Fibroblast of lung (primary cell): ENCODE measurements around the gene CDH4. TPM values are rescaled to one million over a fixed set of nuclear protein-coding genes. Genes with fewer than 3 reads are reported as not detected.

ENCODE experiments used
- DNase-seq, 2 donors: peaks; one replicate each; pipeline versions ENCODE4 v3.0.0 to v3.0.0-alpha.2; 2010; ENCODE audit warnings: low read depth in 2 of 2
- H2AFZ ChIP-seq: 2 replicates; pipeline ENCODE4 v1.5.1; 2012; ENCODE audit warnings: low read length, control low read depth, inconsistent platforms
- H3K27ac ChIP-seq: 2 replicates; pipeline ENCODE4 v1.5.1; 2011; ENCODE audit warnings: low read length, control low read depth; ENCODE audit not compliant: insufficient read depth
- H3K27me3 ChIP-seq: 2 replicates; pipeline ENCODE4 v1.5.1; 2011; ENCODE audit warnings: mild to moderate bottlenecking, low read length; ENCODE audit not compliant: control insufficient read depth, insufficient read depth
- H3K36me3 ChIP-seq: 2 replicates; pipeline ENCODE4 v1.5.1; 2011; ENCODE audit warnings: low read length; ENCODE audit not compliant: control insufficient read depth, insufficient read depth
- H3K4me1 ChIP-seq: 2 replicates; pipeline ENCODE4 v1.5.1; 2011; ENCODE audit warnings: low read length; ENCODE audit not compliant: control insufficient read depth, insufficient read depth; ENCODE audit errors: extremely low read depth
- H3K4me2 ChIP-seq: 2 replicates; pipeline ENCODE4 v1.5.1; 2011; ENCODE audit warnings: low read length, control low read depth; ENCODE audit not compliant: insufficient read depth; ENCODE audit errors: extremely low read depth
- H3K4me3 ChIP-seq, 4 experiments: fragments of 200-600 bp in 1 of 4; sonication (generic) in 1 of 4; replicated peaks in 1 of 4; 2 replicates each; pipeline ENCODE4 v1.5.1; 2011 to 2016; ENCODE audit warnings: low read length in 4 of 4, low read depth in 3 of 4, mild to moderate bottlenecking in 3 of 4, control low read depth in 2 of 4, inconsistent platforms in 1 of 4, mixed read lengths in 1 of 4; ENCODE audit not compliant: insufficient read depth in 1 of 4; ENCODE audit errors: control extremely low read depth in 1 of 4
- H3K79me2 ChIP-seq: 2 replicates; pipeline ENCODE4 v1.5.1; 2012; ENCODE audit warnings: mild to moderate bottlenecking, low read length, inconsistent platforms; ENCODE audit not compliant: control insufficient read depth, insufficient read depth
- H3K9ac ChIP-seq: 2 replicates; pipeline ENCODE4 v1.5.1; 2011; ENCODE audit warnings: mild to moderate bottlenecking, low read length, control low read depth; ENCODE audit not compliant: insufficient read depth
- H3K9me3 ChIP-seq: 2 replicates; pipeline ENCODE4 v1.5.1; 2012; ENCODE audit warnings: low read depth, low read length; ENCODE audit not compliant: control insufficient read depth, insufficient read depth
- H4K20me1 ChIP-seq: 2 replicates; pipeline ENCODE4 v1.5.1; 2011; ENCODE audit warnings: low read length; ENCODE audit not compliant: control insufficient read depth, insufficient read depth; ENCODE audit errors: extremely low read depth
- EZH2 ChIP-seq: IDR thresholded peaks from 2 replicates; pipeline ENCODE4 v1.5.1; 2012; ENCODE audit warnings: low read length, control low read depth, mild to moderate bottlenecking; ENCODE audit errors: missing control alignments
- polyA plus RNA-seq, 2 donors: library from polyadenylated mRNA; depleted of rRNA in 1 of 2; stranded (reverse) in 1 of 2; unstranded in 1 of 2; fragments of >200 nt; gene quantifications; 2 replicates each; pipeline ENCODE4 v1.2.1, GENCODE V29; 2011 to 2012; ENCODE audit warnings: missing spikeins in 1 of 2
- total RNA-seq: library from RNA; depleted of rRNA; stranded (reverse); fragments of >200 nt; gene quantifications from 2 replicates; pipeline ENCODE4 v1.2.1, GENCODE V29; 2014
- TF ChIP-seq, protein P1 (sequence below), 2 donors: IDR thresholded peaks in 1 of 2; conservative IDR thresholded peaks in 1 of 2; 1 replicate in 1 of 2; 2 replicates in 1 of 2; pipeline ENCODE4 v1.5.1; 2011 to 2012; ENCODE audit warnings: low read length in 2 of 2, control low read depth in 1 of 2, inconsistent platforms in 1 of 2, low read depth in 1 of 2, mild to moderate bottlenecking in 1 of 2

The CDH4 gene
- total and polyA plus RNA-seq, 2 donors (not counting 1 experiment from before 2014, with no cell fraction given): 4.8 to 6.8 TPM

DNA sequence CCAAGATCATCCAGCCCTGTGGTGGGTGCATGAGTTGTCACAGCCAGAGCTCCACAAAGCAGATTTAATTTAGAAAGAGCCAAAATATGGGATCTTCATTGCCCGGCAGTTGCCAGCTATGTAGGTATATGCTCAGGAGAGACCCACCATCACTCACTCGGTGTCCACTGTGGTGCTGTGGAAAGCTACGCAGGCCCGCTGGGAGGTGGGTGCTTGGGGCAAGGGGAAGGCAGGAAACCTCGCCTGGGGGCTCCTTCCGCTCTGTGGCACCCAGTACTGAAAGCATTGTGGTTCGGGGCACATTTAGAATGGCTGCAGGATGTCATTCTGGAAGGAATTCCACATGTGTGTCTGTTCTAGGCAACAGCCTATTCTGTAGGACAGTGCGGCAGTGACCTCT, 553.7 kb downstream of the CDH4 start:
- TF ChIP-seq, protein P1, sequence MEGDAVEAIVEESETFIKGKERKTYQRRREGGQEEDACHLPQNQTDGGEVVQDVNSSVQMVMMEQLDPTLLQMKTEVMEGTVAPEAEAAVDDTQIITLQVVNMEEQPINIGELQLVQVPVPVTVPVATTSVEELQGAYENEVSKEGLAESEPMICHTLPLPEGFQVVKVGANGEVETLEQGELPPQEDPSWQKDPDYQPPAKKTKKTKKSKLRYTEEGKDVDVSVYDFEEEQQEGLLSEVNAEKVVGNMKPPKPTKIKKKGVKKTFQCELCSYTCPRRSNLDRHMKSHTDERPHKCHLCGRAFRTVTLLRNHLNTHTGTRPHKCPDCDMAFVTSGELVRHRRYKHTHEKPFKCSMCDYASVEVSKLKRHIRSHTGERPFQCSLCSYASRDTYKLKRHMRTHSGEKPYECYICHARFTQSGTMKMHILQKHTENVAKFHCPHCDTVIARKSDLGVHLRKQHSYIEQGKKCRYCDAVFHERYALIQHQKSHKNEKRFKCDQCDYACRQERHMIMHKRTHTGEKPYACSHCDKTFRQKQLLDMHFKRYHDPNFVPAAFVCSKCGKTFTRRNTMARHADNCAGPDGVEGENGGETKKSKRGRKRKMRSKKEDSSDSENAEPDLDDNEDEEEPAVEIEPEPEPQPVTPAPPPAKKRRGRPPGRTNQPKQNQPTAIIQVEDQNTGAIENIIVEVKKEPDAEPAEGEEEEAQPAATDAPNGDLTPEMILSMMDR (conservative IDR thresholded peaks at IDR 0.05 in 1 of 2, IDR thresholded peaks at IDR 0.05 in 1 of 2; ENCODE audit: low read depth in 1 of 2, low read length in 2 of 2): no peak
- no peak for TF ChIP-seq EZH2
- no peaks in the 10 kb centered on the region for H4K20me1 ChIP-seq
- peaks cover 23% of the 10 kb centered on the region for H3K27me3 ChIP-seq
- H3K27ac ChIP-seq: no peak overlapping the region
- no peak overlapping the region for H3K9ac ChIP-seq
- no peak for DNase-seq
- no peak overlapping the region for H3K4me3 ChIP-seq
- no peaks in the 10 kb centered on the region for H3K9me3 ChIP-seq
- H3K4me2 ChIP-seq: no peak overlapping the region
- H3K36me3 ChIP-seq: no peaks in the 10 kb centered on the region
- no peaks in the 10 kb centered on the region for H3K79me2 ChIP-seq
- no peaks in the 10 kb centered on the region for H3K4me1 ChIP-seq
- no peak overlapping the region for H2AFZ ChIP-seq

DNA sequence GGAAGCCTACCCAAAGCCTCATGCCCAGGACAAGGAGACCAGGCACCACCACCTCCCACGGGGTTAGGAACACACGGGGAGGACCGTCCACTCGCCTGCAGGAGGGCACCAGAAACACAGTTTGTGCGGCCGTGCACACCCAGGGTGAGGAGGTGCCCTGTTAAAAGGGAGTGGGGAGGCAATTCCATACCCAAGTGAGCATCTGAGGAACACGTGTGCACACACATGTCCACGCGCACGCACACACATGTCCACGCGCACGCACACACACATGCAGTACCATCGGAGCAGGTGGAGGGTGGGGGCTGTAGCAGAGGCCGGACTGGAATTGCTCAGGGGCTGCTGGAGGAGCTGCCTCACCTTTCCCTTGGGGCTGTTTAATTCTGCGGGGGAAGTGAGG, 554.3 kb downstream of the CDH4 start:
- no peaks in the 10 kb centered on the region for H3K79me2 ChIP-seq
- no peaks in the 10 kb centered on the region for H4K20me1 ChIP-seq
- no peaks in the 10 kb centered on the region for H3K4me1 ChIP-seq
- H3K27ac ChIP-seq: no peak overlapping the region
- no peak overlapping the region for H3K9ac ChIP-seq
- H3K4me3 ChIP-seq: no peak overlapping the region
- no peak overlapping the region for H3K4me2 ChIP-seq
- no peak for TF ChIP-seq EZH2
- TF ChIP-seq, protein P1 (conservative IDR thresholded peaks at IDR 0.05 in 1 of 2, IDR thresholded peaks at IDR 0.05 in 1 of 2; ENCODE audit: low read depth in 1 of 2, low read length in 2 of 2): no peak
- no peak for DNase-seq
- H2AFZ ChIP-seq: no peak overlapping the region
- H3K36me3 ChIP-seq: no peaks in the 10 kb centered on the region
- H3K9me3 ChIP-seq: no peaks in the 10 kb centered on the region
- H3K27me3 ChIP-seq: peaks cover 23% of the 10 kb centered on the region

DNA sequence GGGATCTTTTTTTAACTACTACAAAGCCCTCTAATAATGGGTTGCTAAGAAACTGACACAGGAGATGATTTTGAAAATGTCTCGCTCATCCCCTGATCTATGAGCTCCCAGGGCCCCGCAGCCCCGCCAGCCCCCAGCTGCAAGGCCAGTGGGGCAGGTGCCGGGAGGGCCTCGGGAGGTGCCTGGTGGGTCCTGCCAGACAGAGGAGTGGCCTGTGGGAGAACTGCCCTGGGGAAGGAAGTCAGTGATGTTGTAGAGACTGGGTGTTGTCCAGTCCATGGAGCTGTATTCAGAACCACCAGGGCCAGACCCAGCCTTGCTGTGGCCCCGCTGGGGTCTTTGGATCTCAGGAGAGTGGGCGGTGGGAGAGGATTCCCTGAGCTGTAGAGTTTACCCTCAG, 554.9 kb downstream of the CDH4 start:
- Histone ChIP-seq H3K36me3 (no peaks in the 10 kb centered on the region), H3K4me2 (no peak overlapping the region), H4K20me1 (no peaks in the 10 kb centered on the region), H3K79me2 (no peaks in the 10 kb centered on the region), H3K4me3 (no peak overlapping the region), H3K27me3 (peaks cover 23% of the 10 kb centered on the region), H3K4me1 (no peaks in the 10 kb centered on the region), H3K9ac (no peak overlapping the region), H3K9me3 (no peaks in the 10 kb centered on the region), H3K27ac (no peak overlapping the region), H2AFZ (no peak overlapping the region)
- no peak for DNase-seq
- TF ChIP-seq, protein P1 (conservative IDR thresholded peaks at IDR 0.05 in 1 of 2, IDR thresholded peaks at IDR 0.05 in 1 of 2; ENCODE audit: low read depth in 1 of 2, low read length in 2 of 2): no peak
- TF ChIP-seq EZH2: no peak
